ENCODE measurements around the gene GABRR1. TPM values are rescaled to one million over a fixed set of nuclear protein-coding genes. Genes with fewer than 3 reads are reported as not detected.

Gene GABRR1
- total RNA-seq, 3 donors from 2014 or later = not detected

DNA sequence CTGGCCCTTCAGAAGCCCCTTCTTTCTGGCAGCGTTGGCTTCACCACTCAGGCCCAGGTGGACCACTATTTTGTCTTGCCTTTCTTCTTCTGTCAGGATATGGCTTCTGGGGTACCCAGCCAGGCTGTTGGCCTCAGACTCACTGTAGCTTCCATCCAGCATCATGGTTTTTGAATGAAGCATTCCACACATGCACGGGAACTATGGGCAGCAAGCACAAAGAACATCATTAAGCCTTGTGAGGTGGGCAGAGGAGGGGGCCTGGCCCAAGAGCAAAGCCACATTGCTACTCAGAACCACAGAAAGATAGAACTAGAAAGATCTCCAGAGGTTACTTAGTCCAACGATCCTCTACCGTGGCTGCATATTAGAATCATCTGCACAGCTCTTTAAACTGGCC lies 40.6 kb upstream of the GABRR1 start:
- Histone ChIP-seq H3K36me3 (no peaks in the 10 kb centered on the region), H3K4me1 (no peaks in the 10 kb centered on the region), H3K4me3 (no peak overlapping the region), H3K27ac (no peak overlapping the region), H3K9me3 (no peaks in the 10 kb centered on the region), H3K27me3 (no peaks in the 10 kb centered on the region)
- intact Hi-C loops (cut with DNase I; ENCODE audit: low total_unique reads) = no loop called here
- no peak for TF ChIP-seq POLR2A (IDR thresholded peaks at IDR 0.05)
- no peak for TF ChIP-seq POLR2AphosphoS5 (IDR thresholded peaks at IDR 0.05)
- TF ChIP-seq, protein P1, sequence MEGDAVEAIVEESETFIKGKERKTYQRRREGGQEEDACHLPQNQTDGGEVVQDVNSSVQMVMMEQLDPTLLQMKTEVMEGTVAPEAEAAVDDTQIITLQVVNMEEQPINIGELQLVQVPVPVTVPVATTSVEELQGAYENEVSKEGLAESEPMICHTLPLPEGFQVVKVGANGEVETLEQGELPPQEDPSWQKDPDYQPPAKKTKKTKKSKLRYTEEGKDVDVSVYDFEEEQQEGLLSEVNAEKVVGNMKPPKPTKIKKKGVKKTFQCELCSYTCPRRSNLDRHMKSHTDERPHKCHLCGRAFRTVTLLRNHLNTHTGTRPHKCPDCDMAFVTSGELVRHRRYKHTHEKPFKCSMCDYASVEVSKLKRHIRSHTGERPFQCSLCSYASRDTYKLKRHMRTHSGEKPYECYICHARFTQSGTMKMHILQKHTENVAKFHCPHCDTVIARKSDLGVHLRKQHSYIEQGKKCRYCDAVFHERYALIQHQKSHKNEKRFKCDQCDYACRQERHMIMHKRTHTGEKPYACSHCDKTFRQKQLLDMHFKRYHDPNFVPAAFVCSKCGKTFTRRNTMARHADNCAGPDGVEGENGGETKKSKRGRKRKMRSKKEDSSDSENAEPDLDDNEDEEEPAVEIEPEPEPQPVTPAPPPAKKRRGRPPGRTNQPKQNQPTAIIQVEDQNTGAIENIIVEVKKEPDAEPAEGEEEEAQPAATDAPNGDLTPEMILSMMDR (IDR thresholded peaks at IDR 0.05) = no peak
- no peak for DNase-seq (ENCODE audit: low spot score in 2 of 2)

DNA sequence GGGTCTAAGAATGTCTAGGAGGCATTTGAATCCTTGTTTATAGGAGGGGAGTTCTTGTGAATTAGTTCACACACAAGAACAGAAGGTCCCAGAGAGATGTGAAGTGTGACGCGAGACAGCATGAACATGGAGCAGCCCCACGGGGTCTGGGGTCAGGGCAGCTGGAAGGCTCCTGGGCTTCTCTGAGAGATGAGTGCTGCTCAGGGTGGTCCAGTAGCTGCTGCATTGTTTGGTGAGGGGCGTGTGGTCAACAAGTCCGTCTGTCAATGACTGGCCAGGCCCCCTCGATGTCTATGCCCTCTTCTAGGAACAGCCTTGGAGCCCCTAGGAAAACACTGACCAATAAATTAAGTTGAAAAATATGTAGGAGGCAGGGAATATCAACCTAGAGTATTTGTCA lies 40.2 kb upstream of the GABRR1 start:
- intact Hi-C loops (cut with DNase I; ENCODE audit: low total_unique reads) = no loop called here
- TF ChIP-seq, protein P1 (IDR thresholded peaks at IDR 0.05) = no peak
- TF ChIP-seq POLR2AphosphoS5 (IDR thresholded peaks at IDR 0.05) = no peak
- Histone ChIP-seq H3K4me1 (no peaks in the 10 kb centered on the region), H3K4me3 (no peak overlapping the region), H3K27ac (no peak overlapping the region), H3K27me3 (no peaks in the 10 kb centered on the region), H3K36me3 (no peaks in the 10 kb centered on the region), H3K9me3 (no peaks in the 10 kb centered on the region)
- no peak for DNase-seq (ENCODE audit: low spot score in 2 of 2)

DNA sequence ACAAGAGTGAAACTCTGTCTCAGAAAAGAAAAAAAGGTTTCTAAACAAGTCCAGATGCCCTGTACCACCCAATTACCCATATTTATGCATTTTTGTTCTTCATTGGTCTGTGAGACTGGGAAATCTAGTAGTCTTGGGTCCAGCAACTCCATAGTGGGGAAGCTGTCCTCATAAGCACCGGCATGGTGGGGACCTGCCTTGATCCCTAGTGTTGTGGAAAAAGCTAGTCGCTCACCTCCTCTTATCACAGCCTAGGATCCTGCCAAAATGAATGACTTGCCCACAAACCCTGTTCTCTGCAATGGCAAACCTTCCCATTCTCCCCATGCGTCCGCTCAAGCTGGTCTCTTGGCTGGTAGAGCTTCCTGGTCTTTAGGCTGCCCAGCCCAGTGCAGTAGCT lies 38.3 kb upstream of the GABRR1 start:
- Histone ChIP-seq H3K36me3 (no peaks in the 10 kb centered on the region), H3K4me1 (no peaks in the 10 kb centered on the region), H3K4me3 (no peak overlapping the region), H3K27ac (no peak overlapping the region), H3K27me3 (no peaks in the 10 kb centered on the region), H3K9me3 (no peaks in the 10 kb centered on the region)
- TF ChIP-seq, protein P1 (IDR thresholded peaks at IDR 0.05) = no peak
- no peak for TF ChIP-seq POLR2AphosphoS5 (IDR thresholded peaks at IDR 0.05)
- no peak for TF ChIP-seq POLR2A (IDR thresholded peaks at IDR 0.05)
- no peak for DNase-seq (ENCODE audit: low spot score in 2 of 2)
- intact Hi-C loops (cut with DNase I; ENCODE audit: low total_unique reads) = no loop called here

DNA sequence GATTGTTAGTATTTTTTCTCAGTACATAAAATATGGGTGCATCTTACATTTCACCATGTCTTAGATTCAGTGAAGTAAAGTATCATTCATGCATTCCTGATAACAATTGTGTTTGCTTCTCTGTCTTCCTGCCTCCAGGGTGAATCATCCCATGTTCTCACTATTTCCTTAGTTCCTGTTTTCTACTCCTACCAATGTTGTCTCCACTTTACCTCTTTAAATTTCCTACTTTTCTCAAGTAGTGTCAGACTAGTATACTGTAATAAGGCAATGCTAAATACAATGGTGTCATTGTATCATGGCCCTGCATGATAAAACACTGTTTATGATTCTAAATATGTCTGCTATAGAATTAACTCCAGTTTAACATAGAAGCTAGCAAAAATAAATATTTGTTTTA lies 37.4 kb upstream of the GABRR1 start:
- H3K4me3 ChIP-seq = no peak overlapping the region
- no peaks in the 10 kb centered on the region for H3K4me1 ChIP-seq
- no peak overlapping the region for H3K27ac ChIP-seq
- no peak for DNase-seq (ENCODE audit: low spot score in 2 of 2)
- H3K27me3 ChIP-seq = no peaks in the 10 kb centered on the region
- no peaks in the 10 kb centered on the region for H3K36me3 ChIP-seq
- H3K9me3 ChIP-seq = no peaks in the 10 kb centered on the region
- intact Hi-C loops (cut with DNase I; ENCODE audit: low total_unique reads) = no loop called here
- TF ChIP-seq, protein P1 (IDR thresholded peaks at IDR 0.05) = no peak
- TF ChIP-seq POLR2A (IDR thresholded peaks at IDR 0.05) (no peak), POLR2AphosphoS5 (IDR thresholded peaks at IDR 0.05) (no peak)

DNA sequence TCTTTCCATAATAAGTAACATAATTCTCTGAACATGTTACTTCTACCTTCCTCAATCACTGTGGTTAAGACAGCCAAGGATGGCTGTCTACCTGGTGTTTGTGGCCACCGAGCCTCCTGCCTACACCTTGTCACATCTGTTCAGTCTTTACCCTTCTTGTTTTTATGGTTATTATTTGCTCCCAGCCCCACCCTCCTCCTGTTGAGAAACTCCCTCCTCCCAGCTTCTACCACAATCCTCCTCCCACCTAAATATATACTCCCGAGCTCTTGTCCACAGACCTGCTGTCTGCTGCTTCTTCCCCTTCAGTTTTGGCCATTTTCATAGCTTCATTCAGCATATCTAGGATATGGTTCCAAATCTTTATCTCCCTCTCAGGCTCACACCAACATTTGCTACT lies 35.7 kb upstream of the GABRR1 start:
- Histone ChIP-seq H3K27ac (no peak overlapping the region), H3K4me1 (no peaks in the 10 kb centered on the region), H3K4me3 (no peak overlapping the region), H3K9me3 (no peaks in the 10 kb centered on the region), H3K27me3 (no peaks in the 10 kb centered on the region), H3K36me3 (no peaks in the 10 kb centered on the region)
- intact Hi-C loops (cut with DNase I; ENCODE audit: low total_unique reads) = no loop called here
- no peak for TF ChIP-seq POLR2AphosphoS5 (IDR thresholded peaks at IDR 0.05)
- TF ChIP-seq, protein P1 (IDR thresholded peaks at IDR 0.05) = no peak
- TF ChIP-seq POLR2A (IDR thresholded peaks at IDR 0.05) = no peak
- DNase-seq (ENCODE audit: low spot score in 2 of 2) = no peak

Measured in breast epithelium (tissue), 4 donors.